K562 (cell line): Measurements from ENCODE around the gene APBB2. TPM values are rescaled to one million over a fixed set of nuclear protein-coding genes. Genes with fewer than 3 reads are reported as not detected.

Source experiments
- ATAC-seq: fragments of 200-7000 bp; cut with Tn5 transposase; 3 replicates; pipeline ENCODE4 v1.9.1; 2020; ENCODE audit warnings: moderate library complexity
- BruUV-seq: library from RNA; stranded (reverse); fragments of 400-500 nt; replicated peaks from 2 replicates; lab custom pipeline; 2021; lab: Mats Ljungman, UMichigan
- CTCF ChIA-PET: fragments of 300-600 bp; formaldehyde crosslinking; extraction: SDS; loops from one replicate; lab custom pipeline; 2021; ENCODE audit warnings: low intra/inter-chr PET ratio; lab: Yijun Ruan, JAX
- POLR2A ChIA-PET: fragments of 300-600, 350-650 bp; sonication (Branson Sonifier 250); formaldehyde crosslinking; extraction: SDS; loops from one replicate; lab custom pipeline; 2021; ENCODE audit warnings: antibody characterized with exemption, inconsistent platforms; lab: Yijun Ruan, JAX
- DNase-seq, 4 experiments: peaks; one replicate each; pipeline versions ENCODE4 v3.0.0 to v3.0.0-alpha.2; 2011 to 2018; ENCODE audit warnings: low spot score in 3 of 4, mixed read lengths in 3 of 4; ENCODE audit errors: extremely low read depth in 1 of 4
- FAIRE-seq: peaks from 2 replicates; lab custom pipeline; 2011; peaks lifted over from hg19 to GRCh38; lab: Jason Lieb, UNC
- H2AFZ ChIP-seq: 2 replicates; pipeline ENCODE4 v1.6.0; 2011; ENCODE audit warnings: low read depth, low read length, control low read depth, inconsistent platforms
- H3K27ac ChIP-seq: fragments of 200-600 bp; 3 replicates; pipeline ENCODE4 v1.8.0; 2011; ENCODE audit warnings: low read depth, mild to moderate bottlenecking, control low read depth, inconsistent platforms, low read length, moderate library complexity, mixed read lengths; ENCODE audit errors: extremely low read depth
- H3K27me3 ChIP-seq, 2 experiments: fragments of 300-600 bp in 1 of 2; 2 replicates in 1 of 2; 3 replicates in 1 of 2; pipeline versions ENCODE4 v1.6.0 to v1.8.0; 2011; ENCODE audit warnings: inconsistent platforms in 2 of 2, low read length in 2 of 2, mild to moderate bottlenecking in 1 of 2, mixed read lengths in 1 of 2, moderate library complexity in 1 of 2; ENCODE audit not compliant: control insufficient read depth in 2 of 2, insufficient read depth in 2 of 2
- H3K36me3 ChIP-seq: fragments of 300-600 bp; 3 replicates; pipeline ENCODE4 v1.8.0; 2011; ENCODE audit warnings: mild to moderate bottlenecking, low read length, inconsistent platforms; ENCODE audit not compliant: control insufficient read depth, insufficient read depth
- H3K4me1 ChIP-seq, 2 experiments: fragments of 200-600 bp in 1 of 2; replicated peaks in 1 of 2; 2 replicates in 1 of 2; 3 replicates in 1 of 2; pipeline versions ENCODE4 v1.5.1 to v1.8.0; 2011; ENCODE audit warnings: inconsistent platforms in 2 of 2, low read length in 2 of 2, mild to moderate bottlenecking in 1 of 2, mixed read lengths in 1 of 2, moderate library complexity in 1 of 2; ENCODE audit not compliant: control insufficient read depth in 2 of 2, insufficient read depth in 2 of 2
- H3K4me2 ChIP-seq: 2 replicates; pipeline ENCODE4 v1.6.1; 2011; ENCODE audit warnings: low read length, control low read depth, inconsistent platforms, mixed read lengths; ENCODE audit not compliant: insufficient read depth
- H3K4me3 ChIP-seq: fragments of 200-600 bp; sonication (generic), shearing (Covaris generic); 2 replicates; pipeline ENCODE4 v1.5.1; 2016; ENCODE audit warnings: control low read depth, inconsistent platforms
- H3K79me2 ChIP-seq: fragments of 200-600 bp; 3 replicates; pipeline ENCODE4 v1.8.0; 2011; ENCODE audit warnings: low read length, inconsistent platforms; ENCODE audit not compliant: control insufficient read depth, insufficient read depth
- H3K9ac ChIP-seq, 2 experiments: 2 replicates each; pipeline versions ENCODE4 v1.6.0 to v1.6.1; 2011; ENCODE audit warnings: low read depth in 2 of 2, low read length in 2 of 2, control low read depth in 1 of 2, inconsistent platforms in 1 of 2, mild to moderate bottlenecking in 1 of 2, mixed read lengths in 1 of 2; ENCODE audit not compliant: insufficient read depth in 1 of 2
- H3K9me1 ChIP-seq: one replicate; pipeline ENCODE4 v1.6.0; 2011; ENCODE audit warnings: inconsistent platforms, mild to moderate bottlenecking, low read length, moderate library complexity; ENCODE audit not compliant: control insufficient read depth, insufficient read depth
- H3K9me3 ChIP-seq: replicated peaks from 2 replicates; pipeline ENCODE4 v1.5.1; 2011; ENCODE audit warnings: low read depth, low read length, inconsistent platforms; ENCODE audit not compliant: control insufficient read depth, insufficient read depth
- H4K20me1 ChIP-seq: replicated peaks from 2 replicates; pipeline ENCODE4 v1.6.1; 2011; ENCODE audit warnings: low read length, inconsistent platforms, mixed read lengths; ENCODE audit not compliant: control insufficient read depth, insufficient read depth
- CBX8 ChIP-seq: fragments of 200-600 bp; sonication (generic); IDR thresholded peaks from 2 replicates; pipeline ENCODE4 v1.6.1; 2012; ENCODE audit warnings: borderline replicate concordance, mixed run types, low read depth, mild to moderate bottlenecking, moderate library complexity, mixed read lengths, low read length, control low read depth, inconsistent platforms; ENCODE audit not compliant: poor library complexity, severe bottlenecking; ENCODE audit errors: extremely low read depth
- EGR1 ChIP-seq: fragments of 450-650 bp; conservative IDR thresholded peaks from 2 replicates; pipeline ENCODE4 v1.6.1; 2017; ENCODE audit warnings: mild to moderate bottlenecking
- FOXJ2 ChIP-seq: fragments of 200-800 bp; sonication (Bioruptor generic); IDR thresholded peaks from 2 replicates; pipeline ENCODE4 v1.6.1; 2016; ENCODE audit warnings: missing genetic modification characterization, missing compliant biosample characterization
- HDGF ChIP-seq: fragments of 450-650 bp; IDR thresholded peaks from 2 replicates; pipeline ENCODE4 v1.6.1; 2016
- LEF1 ChIP-seq: fragments of 450-650 bp; IDR thresholded peaks from 2 replicates; pipeline ENCODE4 v1.6.1; 2016; ENCODE audit warnings: mild to moderate bottlenecking
- MAZ ChIP-seq, 2 experiments: fragments of 450-650 bp in 1 of 2; sonication (generic) in 1 of 2; formaldehyde crosslinking; IDR thresholded peaks in 1 of 2; conservative IDR thresholded peaks in 1 of 2; 2 replicates each; pipeline versions ENCODE4 v1.4.0 to v1.5.0; 2020; ENCODE audit warnings: mild to moderate bottlenecking in 1 of 2, missing genetic modification reagents in 1 of 2
- NFE2L1 ChIP-seq: fragments of 450-650 bp; IDR thresholded peaks from 2 replicates; pipeline ENCODE4 v1.6.1; 2016; ENCODE audit warnings: missing genetic modification characterization, low read depth, mild to moderate bottlenecking, missing compliant biosample characterization, moderate library complexity, borderline replicate concordance
- SOX6 ChIP-seq: fragments of 450-650 bp; IDR thresholded peaks from 2 replicates; pipeline ENCODE4 v1.6.1; 2014; ENCODE audit warnings: mild to moderate bottlenecking
- ZBTB43 ChIP-seq: sonication (generic); formaldehyde crosslinking; IDR thresholded peaks from 2 replicates; pipeline ENCODE4 v1.8.0; 2023; ENCODE audit warnings: mild to moderate bottlenecking, missing genetic modification reagents
- ZKSCAN8 ChIP-seq: fragments of 200-800 bp; sonication (Bioruptor generic); IDR thresholded peaks from 2 replicates; pipeline ENCODE4 v1.6.1; 2016; ENCODE audit warnings: missing genetic modification characterization, missing compliant biosample characterization
- ZNF212 ChIP-seq: fragments of 450-650 bp; formaldehyde crosslinking; IDR thresholded peaks from 2 replicates; pipeline ENCODE4 v1.4.0; 2020; ENCODE audit warnings: mild to moderate bottlenecking
- ZNF408 ChIP-seq: fragments of 250-450 bp; sonication (Bioruptor Pico); IDR thresholded peaks from 2 replicates; pipeline ENCODE4 v1.4.0; 2020; ENCODE audit warnings: low read depth, mild to moderate bottlenecking, moderate library complexity
- ZNF609 ChIP-seq: sonication (generic); formaldehyde crosslinking; IDR thresholded peaks from 2 replicates; pipeline ENCODE4 v1.8.1; 2023; ENCODE audit warnings: missing genetic modification reagents, mild to moderate bottlenecking, borderline replicate concordance
- in situ Hi-C: fragments of 300-500 bp; cut with MboI; formaldehyde crosslinking; loops from 4 replicates; pipeline ENCODE4 v1.15.0; 2018; ENCODE audit warnings: inconsistent platforms, mixed read lengths
- intact Hi-C: fragments of 100-400 bp; cut with micrococcal nuclease; formaldehyde crosslinking; loops from 2 replicates; pipeline ENCODE4 v1.14.2; 2022
- polyA plus RNA-seq, 8 experiments: library from polyadenylated mRNA; depleted of rRNA in 4 of 8; stranded (reverse) in 5 of 8; unstranded in 3 of 8; fragments of >200 nt; fragmentation: Nextera tagmentation in 2 of 8; fragmentation: Illumina TruSeq in 1 of 8; extraction: Ambion mirVana in 2 of 8; extraction: Trizol in 1 of 8; gene quantifications; 2 replicates each; pipeline versions ENCODE4 v1.2.1 to v1.2.3, GENCODE V29; 2011 to 2014; ENCODE audit warnings: inconsistent platforms in 1 of 8, missing spikeins in 1 of 8
- total RNA-seq, 7 experiments: library from RNA; depleted of rRNA in 6 of 7; stranded (reverse); fragments of >200 nt in 6 of 7; fragmentation: Illumina TruSeq in 2 of 7; extraction: Trizol in 2 of 7; gene quantifications; 2 replicates each; pipeline versions ENCODE4 v1.2.1 to v1.2.3, GENCODE V29; 2011 to 2021; ENCODE audit warnings: low replicate concordance in 1 of 7
- TF ChIP-seq, protein P1 (sequence below): fragments of 250-450 bp; sonication (Bioruptor Pico); IDR thresholded peaks from 2 replicates; pipeline ENCODE4 v1.8.0; 2021; ENCODE audit warnings: mild to moderate bottlenecking, moderate library complexity

APBB2 gene
- total and polyA plus RNA-seq, 9 of the 15 experiments (the other 6 are each of a cell fraction or from before 2014, with no cell fraction given): 0.08 to 2.1 (median 1.4) TPM

- TF ChIP-seq ZBTB43 (CRISPR knock-in tag): no peak
- TF ChIP-seq NFE2L1: no peak
- no peak for TF ChIP-seq SOX6
- no peak for TF ChIP-seq ZKSCAN8 (CRISPR knock-in tag)
- TF ChIP-seq EGR1: no peak
- TF ChIP-seq ZNF408 (CRISPR knock-in tag): no peak
Observed at GRCh38 chr4:41106694-41107419, 107.5 kb downstream of the APBB2 start (continued).

DNA sequence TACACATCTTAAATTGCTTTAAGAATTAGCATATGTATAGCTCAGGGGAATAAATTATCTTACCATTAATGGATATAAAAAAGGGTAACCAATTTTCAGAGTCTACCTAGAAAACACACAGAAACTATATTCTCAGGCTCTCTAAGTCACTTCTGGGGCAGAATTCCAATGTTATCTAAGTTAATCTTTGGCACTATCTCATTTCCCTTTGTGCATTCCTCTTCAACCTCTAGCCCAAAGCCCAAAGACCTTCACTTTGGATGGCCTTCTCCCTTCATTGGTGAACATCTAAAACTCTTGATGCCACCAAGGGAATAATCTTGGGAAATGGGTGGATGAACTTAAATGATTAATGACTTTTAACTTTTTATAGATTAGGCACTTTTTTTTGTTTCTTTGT is 108.3 kb downstream of the APBB2 start:
- FAIRE-seq: no peak
- in situ Hi-C loops: no loop called here
- no peak overlapping the region for H3K9ac ChIP-seq
- no peak overlapping the region for H3K4me2 ChIP-seq
- no peak for ATAC-seq
- H3K27ac ChIP-seq: no peak overlapping the region
- no peaks in the 10 kb centered on the region; a peak in 1 of 5 replicates for H3K4me1 ChIP-seq
- CTCF ChIA-PET: no interaction called here
- no TSS peak for BruUV-seq
- no peaks in the 10 kb centered on the region for H3K9me3 ChIP-seq
- intact Hi-C loops: no loop called here
- no peaks in the 10 kb centered on the region for H3K36me3 ChIP-seq
- no peaks in the 10 kb centered on the region for H3K79me2 ChIP-seq
- DNase-seq: no peak
- H4K20me1 ChIP-seq: no peaks in the 10 kb centered on the region
- no peaks in the 10 kb centered on the region for H3K9me1 ChIP-seq
- POLR2A ChIA-PET: no interaction called here
- H3K27me3 ChIP-seq: peaks cover 5 to 7% of the 10 kb centered on the region in 2 experiments; a peak in 2 of 5 replicates
- no peak overlapping the region for H3K4me3 ChIP-seq
- no peak overlapping the region for H2AFZ ChIP-seq
- TF ChIP-seq ZNF609 (CRISPR knock-in tag) (no peak), CBX8 (no peak), ZNF212 (CRISPR knock-in tag) (no peak), HDGF (no peak), LEF1 (no peak), MAZ (CRISPR knock-in tag; conservative IDR thresholded peaks at IDR 0.05 in 1 of 2, IDR thresholded peaks at IDR 0.05 in 1 of 2) (no peak), FOXJ2 (tag) (no peak)
- TF ChIP-seq, protein P1, sequence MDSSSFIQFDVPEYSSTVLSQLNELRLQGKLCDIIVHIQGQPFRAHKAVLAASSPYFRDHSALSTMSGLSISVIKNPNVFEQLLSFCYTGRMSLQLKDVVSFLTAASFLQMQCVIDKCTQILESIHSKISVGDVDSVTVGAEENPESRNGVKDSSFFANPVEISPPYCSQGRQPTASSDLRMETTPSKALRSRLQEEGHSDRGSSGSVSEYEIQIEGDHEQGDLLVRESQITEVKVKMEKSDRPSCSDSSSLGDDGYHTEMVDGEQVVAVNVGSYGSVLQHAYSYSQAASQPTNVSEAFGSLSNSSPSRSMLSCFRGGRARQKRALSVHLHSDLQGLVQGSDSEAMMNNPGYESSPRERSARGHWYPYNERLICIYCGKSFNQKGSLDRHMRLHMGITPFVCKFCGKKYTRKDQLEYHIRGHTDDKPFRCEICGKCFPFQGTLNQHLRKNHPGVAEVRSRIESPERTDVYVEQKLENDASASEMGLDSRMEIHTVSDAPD: no peak
